Stomach (tissue), 9 donors: ENCODE measurements around the gene IGSF3. TPM values are rescaled to one million over a fixed set of nuclear protein-coding genes. Genes with fewer than 3 reads are reported as not detected.

ENCODE experiments used
- DNase-seq, 2 donors: peaks; one replicate each; pipeline versions ENCODE4 v3.0.0 to v3.0.0-alpha.2; 2013 to 2019
- H3K27ac ChIP-seq, 5 donors: fragments of 200-600 bp in 4 of 5; sonication (generic) in 4 of 5; one replicate each; pipeline ENCODE4 v1.5.1; 2013 to 2019; ENCODE audit warnings: mild to moderate bottlenecking in 1 of 5, moderate library complexity in 1 of 5
- H3K27me3 ChIP-seq, 3 donors: fragments of 200-600 bp; sonication (generic); one replicate each; pipeline ENCODE4 v1.5.1; 2017 to 2019; ENCODE audit warnings: mixed run types in 1 of 3
- H3K36me3 ChIP-seq, 4 donors: fragments of 200-600 bp; sonication (generic); 1 replicate in 3 of 4; 2 replicates in 1 of 4; pipeline ENCODE4 v1.5.1; 2016 to 2019
- H3K4me1 ChIP-seq, 4 donors: fragments of 200-600 bp; sonication (generic); one replicate each; pipeline ENCODE4 v1.5.1; 2016 to 2019
- H3K4me3 ChIP-seq, 4 donors: fragments of 200-600 bp; sonication (generic) in 3 of 4; one replicate each; pipeline ENCODE4 v1.5.1; 2016 to 2019; ENCODE audit warnings: mild to moderate bottlenecking in 1 of 4
- H3K9me3 ChIP-seq, 4 donors: fragments of 200-600 bp; sonication (generic); one replicate each; pipeline ENCODE4 v1.5.1; 2016 to 2019
- CTCF ChIP-seq, 7 experiments: fragments of 450-650 bp in 4 of 7; fragments of 200-600 bp in 3 of 7; sonication (generic) in 3 of 7; IDR thresholded peaks; one replicate each; pipeline ENCODE4 v1.5.1; 2016 to 2019; ENCODE audit warnings: antibody characterized with exemption in 7 of 7, control low read depth in 2 of 7, mild to moderate bottlenecking in 1 of 7
- EP300 ChIP-seq: sonication (generic); formaldehyde crosslinking; IDR thresholded peaks from one replicate; pipeline ENCODE4 v1.6.1; 2017; ENCODE audit warnings: antibody characterized with exemption
- POLR2A ChIP-seq, 4 donors: fragments of 450-650 bp; IDR thresholded peaks; one replicate each; pipeline ENCODE4 v1.6.1; 2016; ENCODE audit warnings: antibody characterized with exemption in 4 of 4, control low read depth in 2 of 4, mild to moderate bottlenecking in 1 of 4, moderate library complexity in 1 of 4
- POLR2AphosphoS5 ChIP-seq, 3 donors: sonication (generic); formaldehyde crosslinking; IDR thresholded peaks; one replicate each; pipeline ENCODE4 v1.6.1; 2016; ENCODE audit warnings: antibody characterized with exemption in 3 of 3
- WGBS, 5 donors: extraction: QIAGEN DNeasy Blood & Tissue Kit in 3 of 5; methylation state at CpG; one replicate each; pipeline versions ENCODE4 v1.1.5 to v1.1.7; 2013 to 2018; 5-methylcytosine and 5-hydroxymethylcytosine counted together
- intact Hi-C: fragments of 100-400 bp; cut with DNase I; formaldehyde crosslinking; loops from one replicate; pipeline ENCODE4 v1.15.1; 2023; ENCODE audit warnings: low total_unique reads
- polyA plus RNA-seq, 3 donors: library from polyadenylated mRNA; stranded (reverse); fragments of 200-250 nt; gene quantifications; one replicate each; pipeline ENCODE4 v1.2.3, GENCODE V29; 2013
- total RNA-seq, 5 donors: library from RNA; depleted of rRNA; stranded (reverse); fragments of >200 nt; gene quantifications; one replicate each; pipeline versions ENCODE4 v1.1.0 to v1.2.3, GENCODE V29; 2014 to 2016
- donor health status: healthy with polysubstance abuse.
- donor health status: Bipolar disorder and iron deficiency.
- donor health status: healthy.

The IGSF3 gene
- total and polyA plus RNA-seq, 8 donors = 1.7 to 31.6 (median 20.9) TPM

GRCh38 chr1:116572771-116573430 is 94.6 kb downstream of the IGSF3 start:
- TF ChIP-seq EP300 (no peak), POLR2AphosphoS5 (IDR thresholded peaks at IDR 0.05) (no peak), CTCF (IDR thresholded peaks at IDR 0.05) (no peak), POLR2A (IDR thresholded peaks at IDR 0.05) (no peak)
- Histone ChIP-seq H3K27ac (no peak overlapping the region), H3K9me3 (no peaks in the 10 kb centered on the region), H3K4me3 (no peak overlapping the region), H3K36me3 (peaks cover 0 to 3% (median 0%) of the 10 kb centered on the region in 4 donors), H3K4me1 (peaks cover 19 to 50% (median 32%) of the 10 kb centered on the region in 4 donors), H3K27me3 (no peaks in the 10 kb centered on the region)
- WGBS, 5 donors = 83 to 92% (median 87%) methylated on average over 4 of the region's 4 CpGs
- no peak for DNase-seq
- intact Hi-C loops = loop anchor here (10.0 kb wide), 1 partner anchor 482 kb away; no protein-coding TSS in a partner anchor

- TF ChIP-seq POLR2AphosphoS5 (IDR thresholded peaks at IDR 0.05) (no peak), CTCF (IDR thresholded peaks at IDR 0.05) (no peak), EP300 (no peak), POLR2A (IDR thresholded peaks at IDR 0.05) (no peak)
- Histone ChIP-seq H3K4me1 (peaks cover 19 to 55% (median 32%) of the 10 kb centered on the region in 4 donors), H3K27ac (peak overlapping the region in 1 of 5 donors; percentile 97), H3K9me3 (no peaks in the 10 kb centered on the region), H3K4me3 (no peak overlapping the region), H3K36me3 (peaks cover 0 to 2% (median 0%) of the 10 kb centered on the region in 4 donors), H3K27me3 (no peaks in the 10 kb centered on the region)
- WGBS, 5 donors = 49 to 75% (median 69%) methylated on average over 2 of the region's 2 CpGs
- intact Hi-C loops = loop anchor here (10.0 kb wide), 1 partner anchor 483 kb away; no protein-coding TSS in a partner anchor
- DNase-seq = no peak
These were observed 95.4 kb downstream of the IGSF3 start for GRCh38 chr1:116572099-116572498.

GRCh38 chr1:116571215-116571919 is 96.2 kb downstream of the IGSF3 start:
- 10 to 14% (median 11%) methylated on average over 24 of the region's 24 CpGs for WGBS, 5 donors
- intact Hi-C loops = loop anchor here (10.0 kb wide), 1 partner anchor 483 kb away; no protein-coding TSS in a partner anchor
- Histone ChIP-seq H3K27ac (peak overlapping the region; percentile 94 to 98 (median 97)), H3K9me3 (no peaks in the 10 kb centered on the region), H3K27me3 (no peaks in the 10 kb centered on the region), H3K4me1 (peaks cover 19 to 63% (median 35%) of the 10 kb centered on the region in 4 donors), H3K36me3 (no peaks in the 10 kb centered on the region), H3K4me3 (peak overlapping the region; percentile 61 to 80 (median 69))
- peak in 1 of 2 donors; percentile 52 for DNase-seq
- no peak for TF ChIP-seq EP300

GRCh38 chr1:116570358-116571214 is 96.9 kb downstream of the IGSF3 start, which contains the start of gene CD58:
TSS of gene CD58 (minus strand) at chr1:116571026. CDS start at chr1:116570972, 54 bp downstream.
- WGBS, 5 donors = 0 to 1% (median 1%) methylated on average over 40 to 90 of the region's 90 CpGs
- TF ChIP-seq CTCF (IDR thresholded peaks at IDR 0.05) = peak in 4 of 7 experiments; percentile 27 to 78 (median 72)
- TF ChIP-seq POLR2A (IDR thresholded peaks at IDR 0.05) = peak in 2 of 4 donors; percentile 15 to 34
- TF ChIP-seq POLR2AphosphoS5 (IDR thresholded peaks at IDR 0.05) = peak in 2 of 3 donors; percentile 82 to 90
- no peak for TF ChIP-seq EP300

More at GRCh38 chr1:116570358-116571214, 96.9 kb downstream of the IGSF3 start, which contains the start of gene CD58:
- Histone ChIP-seq H3K4me1 (peaks cover 19 to 70% (median 36%) of the 10 kb centered on the region in 4 donors), H3K9me3 (no peaks in the 10 kb centered on the region), H3K36me3 (no peaks in the 10 kb centered on the region), H3K4me3 (peak within 1 kb of the TSS; percentile 61 to 80 (median 69)), H3K27ac (peak within 1 kb of the TSS; percentile 94 to 98 (median 97)), H3K27me3 (no peaks in the 10 kb centered on the region)
- intact Hi-C loops = loop anchor here (10.0 kb wide), 1 partner anchor 484 kb away; no protein-coding TSS in a partner anchor
- peak; percentile 91 to 96 for DNase-seq
